NCI-H2227 (cell line): ENCODE results near the gene L3MBTL4.

Experiments
- DNase-seq: peaks from one replicate; lab custom pipeline; 2025; ENCODE audit not compliant: unreplicated experiment; lab: John Stamatoyannopoulos, UW

L3MBTL4 gene

GRCh38 chr18:5969989-5970403 is 444.7 kb downstream of the L3MBTL4 start:
- no peak for DNase-seq

GRCh38 chr18:5969355-5969988 is 445.2 kb downstream of the L3MBTL4 start:
- no peak for DNase-seq

- no peak for DNase-seq
Measured at GRCh38 chr18:5967666-5968065, 447.0 kb downstream of the L3MBTL4 start.

- no peak for DNase-seq
Measured at GRCh38 chr18:5967007-5967406, 447.7 kb downstream of the L3MBTL4 start.

GRCh38 chr18:5966514-5966913 is 448.2 kb downstream of the L3MBTL4 start:
- no peak for DNase-seq

- DNase-seq: no peak
Measured at GRCh38 chr18:5964996-5965395, 449.7 kb downstream of the L3MBTL4 start.

GRCh38 chr18:5964596-5964995 is 450.1 kb downstream of the L3MBTL4 start:
- no peak for DNase-seq

GRCh38 chr18:5964108-5964507 is 450.6 kb downstream of the L3MBTL4 start:
- DNase-seq: no peak

GRCh38 chr18:5963267-5963666 is 451.4 kb downstream of the L3MBTL4 start:
- DNase-seq: no peak

- no peak for DNase-seq
Measured at GRCh38 chr18:5962362-5962761, 452.3 kb downstream of the L3MBTL4 start.

- no peak for DNase-seq
Measured at GRCh38 chr18:5961828-5962150, 452.9 kb downstream of the L3MBTL4 start.

GRCh38 chr18:5961097-5961827 is 453.4 kb downstream of the L3MBTL4 start:
- no peak for DNase-seq

GRCh38 chr18:5958822-5959221 is 455.9 kb downstream of the L3MBTL4 start:
- DNase-seq: no peak

- DNase-seq: no peak
Measured at GRCh38 chr18:5955861-5956260, 458.9 kb downstream of the L3MBTL4 start.

- no peak for DNase-seq
Measured at GRCh38 chr18:5951515-5952091, 463.1 kb downstream of the L3MBTL4 start.

GRCh38 chr18:5948781-5949180 is 465.9 kb downstream of the L3MBTL4 start:
- no peak for DNase-seq

- no peak for DNase-seq
Measured at GRCh38 chr18:5948237-5948636, 466.5 kb downstream of the L3MBTL4 start.

GRCh38 chr18:5944448-5944847 is 470.3 kb downstream of the L3MBTL4 start:
- DNase-seq: no peak

GRCh38 chr18:5943514-5943913 is 471.2 kb downstream of the L3MBTL4 start:
- DNase-seq: no peak

GRCh38 chr18:5942591-5942990 is 472.1 kb downstream of the L3MBTL4 start:
- no peak for DNase-seq

GRCh38 chr18:5941890-5942289 is 472.8 kb downstream of the L3MBTL4 start:
- no peak for DNase-seq

- no peak for DNase-seq
Measured at GRCh38 chr18:5939801-5940667, 474.7 kb downstream of the L3MBTL4 start.
